Measurements from ENCODE around the gene NELL1.

- TF ChIP-seq REST (IDR thresholded peaks at IDR 0.05; ENCODE audit: insufficient read depth in 1 of 2, low read depth in 2 of 2, low read length in 2 of 2) (no peak), POLR2AphosphoS5 (IDR thresholded peaks at IDR 0.05; ENCODE audit: low read depth, low read length) (no peak)
These were observed 7.3 kb downstream of the NELL1 start for GRCh38 chr11:20676658-20677057.
